Measurements from ENCODE around the gene RBP7. TPM values are rescaled to one million over a fixed set of nuclear protein-coding genes. Genes with fewer than 3 reads are reported as not detected.
"Not testable (repeated sequence)": the region's sequence is repeated elsewhere in the genome, so short reads cannot be mapped to it uniquely, and the experiment has no call there.

Gene RBP7
- total RNA-seq, 1 experiment from 2014 or later = 0.62 TPM

- not testable (repeated sequence) for DNase-seq (ENCODE audit: extremely low read depth, low read depth)
These were observed 32.0 kb downstream of the RBP7 start for GRCh38 chr1:10028956-10029500.

GRCh38 chr1:10031461-10031860 is 34.4 kb downstream of the RBP7 start:
- DNase-seq (ENCODE audit: extremely low read depth, low read depth) = no peak

- peak; percentile 95 for DNase-seq (ENCODE audit: extremely low read depth, low read depth)
These were observed 35.7 kb downstream of the RBP7 start, which contains the start of gene UBE4B for GRCh38 chr1:10032590-10033358. Gene UBE4B, plus strand, starts transcription at chr1:10032958. Its CDS starts 713 bp downstream, at chr1:10033671.

- DNase-seq (ENCODE audit: extremely low read depth, low read depth) = no peak
These were observed 36.4 kb downstream of the RBP7 start for GRCh38 chr1:10033359-10033845.

GRCh38 chr1:10042746-10043145 is 45.7 kb downstream of the RBP7 start:
- DNase-seq (ENCODE audit: extremely low read depth, low read depth) = no peak

GRCh38 chr1:10045480-10046355 is 48.7 kb downstream of the RBP7 start:
- DNase-seq (ENCODE audit: extremely low read depth, low read depth) = no peak

GRCh38 chr1:10046356-10047085 is 49.5 kb downstream of the RBP7 start:
- DNase-seq (ENCODE audit: extremely low read depth, low read depth) = no peak

- DNase-seq (ENCODE audit: extremely low read depth, low read depth) = no peak
These were observed 51.6 kb downstream of the RBP7 start for GRCh38 chr1:10048601-10049000.

GRCh38 chr1:10050611-10051010 is 53.6 kb downstream of the RBP7 start:
- DNase-seq (ENCODE audit: extremely low read depth, low read depth) = no peak

GRCh38 chr1:10051656-10052055 is 54.6 kb downstream of the RBP7 start:
- DNase-seq (ENCODE audit: extremely low read depth, low read depth) = no peak

GRCh38 chr1:10052347-10052746 is 55.3 kb downstream of the RBP7 start:
- no peak for DNase-seq (ENCODE audit: extremely low read depth, low read depth)

- no peak for DNase-seq (ENCODE audit: extremely low read depth, low read depth)
These were observed 57.4 kb downstream of the RBP7 start for GRCh38 chr1:10054465-10054864.

- no peak for DNase-seq (ENCODE audit: extremely low read depth, low read depth)
These were observed 59.6 kb downstream of the RBP7 start for GRCh38 chr1:10056599-10056987.

- no peak for DNase-seq (ENCODE audit: extremely low read depth, low read depth)
These were observed 60.3 kb downstream of the RBP7 start for GRCh38 chr1:10057343-10057742.

- no peak for DNase-seq (ENCODE audit: extremely low read depth, low read depth)
These were observed 60.8 kb downstream of the RBP7 start for GRCh38 chr1:10057796-10058195.

- no peak for DNase-seq (ENCODE audit: extremely low read depth, low read depth)
These were observed 62.3 kb downstream of the RBP7 start for GRCh38 chr1:10059342-10059718.

GRCh38 chr1:10060311-10061100 is 63.5 kb downstream of the RBP7 start:
- no peak for DNase-seq (ENCODE audit: extremely low read depth, low read depth)

GRCh38 chr1:10061276-10061675 is 64.2 kb downstream of the RBP7 start:
- no peak for DNase-seq (ENCODE audit: extremely low read depth, low read depth)

- DNase-seq (ENCODE audit: extremely low read depth, low read depth) = no peak
These were observed 66.8 kb downstream of the RBP7 start for GRCh38 chr1:10063878-10064277.
